Peyer's patch (tissue), 4 donors: ENCODE results near the gene ADAMTS16. TPM values are rescaled to one million over a fixed set of nuclear protein-coding genes. Genes with fewer than 3 reads are reported as not detected.

Experiments used
- DNase-seq, 3 donors: peaks; one replicate each; pipeline ENCODE4 v3.0.0-alpha.2; 2017 to 2019
- H3K27ac ChIP-seq, 4 donors: fragments of 200-600 bp; sonication (generic); one replicate each; pipeline ENCODE4 v1.5.1; 2016 to 2019
- H3K27me3 ChIP-seq, 2 donors: fragments of 200-600 bp; sonication (generic); one replicate each; pipeline ENCODE4 v1.5.1; 2019
- H3K36me3 ChIP-seq, 3 donors: fragments of 200-600 bp; sonication (generic); one replicate each; pipeline ENCODE4 v1.5.1; 2016 to 2019
- H3K4me1 ChIP-seq, 4 donors: fragments of 200-600 bp; sonication (generic); one replicate each; pipeline ENCODE4 v1.5.1; 2016 to 2019
- H3K4me3 ChIP-seq, 4 donors: fragments of 200-600 bp; sonication (generic); 1 replicate in 3 of 4; 2 replicates in 1 of 4; pipeline ENCODE4 v1.5.1; 2016 to 2019; ENCODE audit warnings: mild to moderate bottlenecking in 1 of 4
- H3K9me3 ChIP-seq, 4 donors: fragments of 200-600 bp; sonication (generic); one replicate each; pipeline ENCODE4 v1.5.1; 2016 to 2019; ENCODE audit warnings: mild to moderate bottlenecking in 1 of 4
- POLR2A ChIP-seq, 2 donors: fragments of 450-650 bp; IDR thresholded peaks; one replicate each; pipeline ENCODE4 v1.5.1; 2017; ENCODE audit warnings: antibody characterized with exemption in 2 of 2, mild to moderate bottlenecking in 2 of 2, moderate library complexity in 2 of 2
- total RNA-seq, 4 donors: library from RNA; depleted of rRNA; stranded (reverse); fragments of >200 nt; gene quantifications; one replicate each; pipeline ENCODE4 v1.1.0, GENCODE V29; 2016
- TF ChIP-seq, protein P1 (sequence below), 6 experiments: fragments of 450-650 bp in 4 of 6; fragments of 200-600 bp in 2 of 6; sonication (generic) in 1 of 6; IDR thresholded peaks; one replicate each; pipeline ENCODE4 v1.5.1; 2017 to 2019; ENCODE audit warnings: antibody characterized with exemption in 6 of 6, mild to moderate bottlenecking in 3 of 6, moderate library complexity in 1 of 6

Gene ADAMTS16
- total RNA-seq, 4 donors from 2014 or later: 1.7 TPM; not detected in 3

DNA sequence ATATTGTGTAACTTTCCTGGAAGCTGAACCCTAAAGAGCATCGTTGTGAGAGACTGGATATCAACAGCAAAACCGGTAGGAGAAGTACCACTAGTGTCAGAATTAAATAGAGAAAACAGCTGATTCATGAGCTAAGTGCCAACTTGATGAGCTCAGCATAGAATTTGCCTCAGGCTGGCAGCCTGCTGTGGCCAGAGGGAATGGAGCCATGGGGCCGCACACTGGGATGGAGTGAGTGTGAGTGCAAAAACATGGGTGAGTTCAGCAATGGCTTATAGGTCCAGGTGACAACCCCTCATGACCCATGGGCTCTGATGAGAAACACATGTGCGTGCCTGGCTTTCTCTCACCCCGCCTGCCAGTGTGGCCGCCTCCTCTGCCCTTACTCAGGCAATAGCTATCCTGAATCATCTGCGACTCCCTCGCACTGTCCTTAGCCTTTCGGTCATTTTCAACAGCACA lies 25.4 kb downstream of the ADAMTS16 start:
- Histone ChIP-seq H3K27ac (no peak overlapping the region), H3K4me3 (no peak overlapping the region), H3K4me1 (no peaks in the 10 kb centered on the region), H3K27me3 (no peaks in the 10 kb centered on the region), H3K9me3 (no peaks in the 10 kb centered on the region), H3K36me3 (no peaks in the 10 kb centered on the region)
- DNase-seq: no peak
- no peak for TF ChIP-seq POLR2A (IDR thresholded peaks at IDR 0.05)
- TF ChIP-seq, protein P1, sequence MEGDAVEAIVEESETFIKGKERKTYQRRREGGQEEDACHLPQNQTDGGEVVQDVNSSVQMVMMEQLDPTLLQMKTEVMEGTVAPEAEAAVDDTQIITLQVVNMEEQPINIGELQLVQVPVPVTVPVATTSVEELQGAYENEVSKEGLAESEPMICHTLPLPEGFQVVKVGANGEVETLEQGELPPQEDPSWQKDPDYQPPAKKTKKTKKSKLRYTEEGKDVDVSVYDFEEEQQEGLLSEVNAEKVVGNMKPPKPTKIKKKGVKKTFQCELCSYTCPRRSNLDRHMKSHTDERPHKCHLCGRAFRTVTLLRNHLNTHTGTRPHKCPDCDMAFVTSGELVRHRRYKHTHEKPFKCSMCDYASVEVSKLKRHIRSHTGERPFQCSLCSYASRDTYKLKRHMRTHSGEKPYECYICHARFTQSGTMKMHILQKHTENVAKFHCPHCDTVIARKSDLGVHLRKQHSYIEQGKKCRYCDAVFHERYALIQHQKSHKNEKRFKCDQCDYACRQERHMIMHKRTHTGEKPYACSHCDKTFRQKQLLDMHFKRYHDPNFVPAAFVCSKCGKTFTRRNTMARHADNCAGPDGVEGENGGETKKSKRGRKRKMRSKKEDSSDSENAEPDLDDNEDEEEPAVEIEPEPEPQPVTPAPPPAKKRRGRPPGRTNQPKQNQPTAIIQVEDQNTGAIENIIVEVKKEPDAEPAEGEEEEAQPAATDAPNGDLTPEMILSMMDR (IDR thresholded peaks at IDR 0.05): no peak

DNA sequence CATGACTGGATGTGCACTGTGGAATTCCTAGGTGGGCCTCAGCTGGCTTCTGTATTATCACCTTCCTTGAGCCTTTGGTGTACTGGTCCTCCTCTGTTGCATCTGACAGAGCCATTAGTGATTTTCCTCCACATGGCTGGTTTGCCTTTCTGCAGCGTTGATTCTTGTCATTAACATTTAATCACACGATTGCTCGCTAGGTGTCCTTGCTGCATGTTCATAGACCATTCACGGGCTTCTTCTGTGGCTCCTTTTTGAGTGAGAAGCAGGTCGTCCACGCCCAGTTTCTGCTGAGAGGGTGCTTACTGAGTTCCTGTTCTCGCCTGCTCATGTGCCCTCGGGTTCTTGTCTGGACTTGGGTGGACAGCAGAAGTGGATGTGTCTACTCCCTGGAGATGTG lies 29.3 kb downstream of the ADAMTS16 start:
- no peak overlapping the region for H3K27ac ChIP-seq
- H3K4me3 ChIP-seq: no peak overlapping the region
- DNase-seq: no peak
- H3K9me3 ChIP-seq: no peaks in the 10 kb centered on the region
- no peak for TF ChIP-seq POLR2A (IDR thresholded peaks at IDR 0.05)
- H3K4me1 ChIP-seq: no peaks in the 10 kb centered on the region
- no peaks in the 10 kb centered on the region for H3K27me3 ChIP-seq
- H3K36me3 ChIP-seq: no peaks in the 10 kb centered on the region

DNA sequence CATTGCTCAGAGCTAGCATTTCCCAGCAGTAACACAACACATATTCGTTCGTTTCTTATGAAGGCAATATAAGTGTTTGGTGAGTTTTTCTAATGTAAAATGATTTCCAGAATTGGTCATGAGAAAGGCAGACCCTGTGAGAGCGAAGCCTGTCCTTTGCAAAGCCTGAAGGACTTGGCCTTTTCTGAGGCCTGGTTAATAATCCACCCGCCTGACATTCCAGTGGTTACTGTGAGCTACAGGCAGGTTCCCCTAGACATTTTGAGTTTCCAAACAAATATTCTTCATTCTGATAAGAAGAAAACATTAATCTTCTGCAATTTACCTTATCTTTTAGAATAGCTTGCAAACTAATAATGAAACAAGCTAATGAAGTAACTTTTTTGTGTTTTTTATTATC lies 38.0 kb downstream of the ADAMTS16 start:
- Histone ChIP-seq H3K27ac (no peak overlapping the region), H3K9me3 (no peaks in the 10 kb centered on the region), H3K36me3 (no peaks in the 10 kb centered on the region), H3K27me3 (no peaks in the 10 kb centered on the region), H3K4me1 (no peaks in the 10 kb centered on the region), H3K4me3 (no peak overlapping the region)
- no peak for TF ChIP-seq POLR2A (IDR thresholded peaks at IDR 0.05)
- TF ChIP-seq, protein P1 (IDR thresholded peaks at IDR 0.05): no peak
- no peak for DNase-seq

DNA sequence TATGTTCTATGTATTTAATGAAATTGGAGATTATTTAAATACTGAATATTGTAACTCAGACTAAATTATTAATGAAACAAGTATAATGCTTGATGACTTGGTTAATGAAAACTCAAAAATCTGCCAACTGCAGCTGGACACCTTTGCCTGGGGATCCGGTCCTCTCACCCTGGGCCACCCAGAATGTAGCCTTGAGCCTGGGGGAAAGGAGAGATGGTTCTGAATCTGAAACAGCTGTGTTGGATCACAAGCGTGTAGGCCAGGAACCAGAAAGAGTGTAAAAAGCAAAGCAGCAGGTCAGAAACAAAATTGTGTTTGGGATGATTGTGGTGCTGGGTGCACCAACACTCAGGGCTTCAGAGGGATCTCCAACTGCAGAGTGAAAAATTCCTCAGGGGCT lies 38.5 kb downstream of the ADAMTS16 start:
- TF ChIP-seq POLR2A (IDR thresholded peaks at IDR 0.05): no peak
- TF ChIP-seq, protein P1 (IDR thresholded peaks at IDR 0.05): no peak
- Histone ChIP-seq H3K4me3 (no peak overlapping the region), H3K36me3 (no peaks in the 10 kb centered on the region), H3K27ac (no peak overlapping the region), H3K9me3 (no peaks in the 10 kb centered on the region), H3K27me3 (no peaks in the 10 kb centered on the region), H3K4me1 (no peaks in the 10 kb centered on the region)
- no peak for DNase-seq

DNA sequence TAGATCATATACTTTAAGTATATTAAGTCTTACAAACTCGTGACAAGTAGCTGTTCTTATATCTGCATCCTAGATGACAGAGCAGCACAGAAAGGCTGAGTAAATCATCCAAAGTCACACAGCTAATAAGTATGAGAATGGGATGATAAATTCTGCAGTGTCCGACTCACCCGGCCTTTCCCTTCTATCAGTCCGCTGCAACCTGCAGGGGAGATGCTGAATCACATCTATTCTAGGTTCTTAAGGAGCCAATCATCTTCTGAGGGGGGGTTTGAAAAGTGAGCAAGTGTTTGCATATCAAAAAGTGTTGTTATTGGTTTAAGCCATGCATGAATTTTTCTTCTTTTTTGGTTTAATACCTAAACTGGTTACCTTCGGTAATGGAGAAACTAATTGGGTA lies 38.9 kb downstream of the ADAMTS16 start:
- DNase-seq: no peak
- H3K9me3 ChIP-seq: no peaks in the 10 kb centered on the region
- H3K27ac ChIP-seq: no peak overlapping the region
- no peaks in the 10 kb centered on the region for H3K36me3 ChIP-seq
- H3K4me3 ChIP-seq: no peak overlapping the region
- TF ChIP-seq, protein P1 (IDR thresholded peaks at IDR 0.05): no peak
- TF ChIP-seq POLR2A (IDR thresholded peaks at IDR 0.05): no peak
- H3K27me3 ChIP-seq: no peaks in the 10 kb centered on the region
- no peaks in the 10 kb centered on the region for H3K4me1 ChIP-seq

DNA sequence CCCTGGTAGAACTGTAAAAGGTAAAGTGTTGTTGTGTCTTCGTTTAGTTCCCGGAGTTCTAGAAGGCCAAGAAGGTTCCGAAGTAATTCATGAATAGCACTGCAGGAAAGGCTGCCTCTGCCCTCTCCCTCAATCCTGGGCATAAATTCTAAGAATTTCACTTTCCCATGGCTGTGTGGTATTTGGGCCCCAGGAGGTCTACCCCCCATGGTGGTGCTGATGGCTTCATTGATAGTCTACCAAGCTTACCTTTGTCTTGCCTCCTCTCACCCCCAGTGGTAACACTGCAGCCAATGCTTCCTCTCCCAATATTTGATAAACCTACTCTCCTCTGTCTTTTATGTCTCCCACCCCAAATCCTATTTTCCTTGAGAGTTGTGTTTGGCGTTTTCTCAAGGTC lies 39.5 kb downstream of the ADAMTS16 start:
- no peaks in the 10 kb centered on the region for H3K36me3 ChIP-seq
- no peaks in the 10 kb centered on the region for H3K9me3 ChIP-seq
- no peaks in the 10 kb centered on the region for H3K27me3 ChIP-seq
- no peak overlapping the region for H3K4me3 ChIP-seq
- TF ChIP-seq POLR2A (IDR thresholded peaks at IDR 0.05): no peak
- TF ChIP-seq, protein P1 (IDR thresholded peaks at IDR 0.05): no peak
- H3K27ac ChIP-seq: no peak overlapping the region
- H3K4me1 ChIP-seq: no peaks in the 10 kb centered on the region
- no peak for DNase-seq
